Keratinocyte (primary cell): ENCODE measurements around the gene DIP2C.
"Not testable (repeated sequence)": the region's sequence is repeated elsewhere in the genome, so short reads cannot be mapped to it uniquely, and the experiment has no call there.

ENCODE experiments used
- CTCF ChIP-seq, 3 experiments: IDR thresholded peaks in 1 of 3; conservative IDR thresholded peaks in 1 of 3; optimal IDR thresholded peaks in 1 of 3; 2 replicates in 2 of 3; 3 replicates in 1 of 3; pipeline versions ENCODE3 to v1.5.1; 2011; ENCODE audit warnings: low read length in 3 of 3, mild to moderate bottlenecking in 3 of 3, moderate library complexity in 2 of 3, control low read depth in 1 of 3, inconsistent platforms in 1 of 3; ENCODE audit not compliant: insufficient read depth in 2 of 3; ENCODE audit errors: extremely low read depth in 1 of 3
- EZH2 ChIP-seq: IDR thresholded peaks from one replicate; pipeline ENCODE4 v1.6.1; 2012; ENCODE audit warnings: inconsistent platforms, mild to moderate bottlenecking, low read length, moderate library complexity

DNA sequence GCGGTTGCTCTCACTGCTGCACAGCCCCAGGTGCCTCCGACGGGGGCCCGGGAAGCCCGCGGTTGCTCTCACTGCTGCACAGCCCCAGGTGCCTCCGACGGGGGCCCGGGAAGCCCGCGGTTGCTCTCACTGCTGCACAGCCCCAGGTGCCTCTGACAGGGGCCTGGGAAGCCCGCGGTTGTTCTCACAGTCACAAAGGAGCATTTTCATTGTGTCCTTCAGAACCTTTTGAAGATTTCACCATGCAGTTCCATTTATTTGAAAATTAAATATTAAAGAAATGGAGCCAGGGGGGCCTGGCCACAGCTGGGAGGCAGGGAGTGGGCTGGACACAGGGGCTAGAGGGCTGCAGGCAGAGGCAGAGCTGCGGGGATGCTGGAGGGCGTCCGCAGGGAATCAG, 321.4 kb downstream of the DIP2C start:
- not testable (repeated sequence) for TF ChIP-seq CTCF (optimal IDR thresholded peaks at IDR 0.05 in 1 of 3, IDR thresholded peaks at IDR 0.05 in 1 of 3, conservative IDR thresholded peaks at IDR 0.05 in 1 of 3; ENCODE audit: extremely low read depth in 1 of 3, insufficient read depth in 2 of 3, low read length in 3 of 3); EZH2
